C4-2B (cell line): Measurements from ENCODE around the gene MORF4L2.
A peak's percentile ranks its signal among the peaks of the same experiment; 100 is the strongest.

ENCODE experiments used
- H3K27ac ChIP-seq: fragments of 450-650 bp; 2 replicates; pipeline ENCODE4 v1.5.1; 2017
- ZFX ChIP-seq: fragments of 450-650 bp; IDR thresholded peaks from 2 replicates; pipeline ENCODE4 v1.6.1; 2017
- TF ChIP-seq, protein P1 (sequence below): fragments of 450-650 bp; conservative IDR thresholded peaks from 2 replicates; pipeline ENCODE4 v1.5.1; 2017; ENCODE audit warnings: mild to moderate bottlenecking

The MORF4L2 gene

DNA sequence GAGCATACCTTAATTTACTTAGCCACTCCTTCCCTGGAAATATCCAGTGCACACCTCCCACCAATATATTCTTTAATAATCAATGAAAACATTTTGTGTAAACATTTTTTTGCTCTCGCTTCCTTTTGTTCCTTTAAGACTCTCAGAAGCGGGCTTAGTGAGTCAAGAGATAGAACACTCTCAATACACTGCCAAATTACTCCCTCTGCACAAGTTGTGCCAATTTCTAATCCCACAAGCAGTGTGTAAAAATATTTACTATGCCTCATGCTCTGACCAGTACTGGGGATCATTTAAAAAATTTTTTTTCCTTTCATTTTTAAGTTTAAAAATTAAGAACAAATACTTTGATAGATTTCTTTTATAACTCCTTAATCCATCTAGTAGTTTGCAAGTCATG, 5.1 kb downstream of the MORF4L2 start:
- TF ChIP-seq ZFX: no peak
- TF ChIP-seq, protein P1, sequence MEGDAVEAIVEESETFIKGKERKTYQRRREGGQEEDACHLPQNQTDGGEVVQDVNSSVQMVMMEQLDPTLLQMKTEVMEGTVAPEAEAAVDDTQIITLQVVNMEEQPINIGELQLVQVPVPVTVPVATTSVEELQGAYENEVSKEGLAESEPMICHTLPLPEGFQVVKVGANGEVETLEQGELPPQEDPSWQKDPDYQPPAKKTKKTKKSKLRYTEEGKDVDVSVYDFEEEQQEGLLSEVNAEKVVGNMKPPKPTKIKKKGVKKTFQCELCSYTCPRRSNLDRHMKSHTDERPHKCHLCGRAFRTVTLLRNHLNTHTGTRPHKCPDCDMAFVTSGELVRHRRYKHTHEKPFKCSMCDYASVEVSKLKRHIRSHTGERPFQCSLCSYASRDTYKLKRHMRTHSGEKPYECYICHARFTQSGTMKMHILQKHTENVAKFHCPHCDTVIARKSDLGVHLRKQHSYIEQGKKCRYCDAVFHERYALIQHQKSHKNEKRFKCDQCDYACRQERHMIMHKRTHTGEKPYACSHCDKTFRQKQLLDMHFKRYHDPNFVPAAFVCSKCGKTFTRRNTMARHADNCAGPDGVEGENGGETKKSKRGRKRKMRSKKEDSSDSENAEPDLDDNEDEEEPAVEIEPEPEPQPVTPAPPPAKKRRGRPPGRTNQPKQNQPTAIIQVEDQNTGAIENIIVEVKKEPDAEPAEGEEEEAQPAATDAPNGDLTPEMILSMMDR: no peak
- no peak overlapping the region for H3K27ac ChIP-seq

DNA sequence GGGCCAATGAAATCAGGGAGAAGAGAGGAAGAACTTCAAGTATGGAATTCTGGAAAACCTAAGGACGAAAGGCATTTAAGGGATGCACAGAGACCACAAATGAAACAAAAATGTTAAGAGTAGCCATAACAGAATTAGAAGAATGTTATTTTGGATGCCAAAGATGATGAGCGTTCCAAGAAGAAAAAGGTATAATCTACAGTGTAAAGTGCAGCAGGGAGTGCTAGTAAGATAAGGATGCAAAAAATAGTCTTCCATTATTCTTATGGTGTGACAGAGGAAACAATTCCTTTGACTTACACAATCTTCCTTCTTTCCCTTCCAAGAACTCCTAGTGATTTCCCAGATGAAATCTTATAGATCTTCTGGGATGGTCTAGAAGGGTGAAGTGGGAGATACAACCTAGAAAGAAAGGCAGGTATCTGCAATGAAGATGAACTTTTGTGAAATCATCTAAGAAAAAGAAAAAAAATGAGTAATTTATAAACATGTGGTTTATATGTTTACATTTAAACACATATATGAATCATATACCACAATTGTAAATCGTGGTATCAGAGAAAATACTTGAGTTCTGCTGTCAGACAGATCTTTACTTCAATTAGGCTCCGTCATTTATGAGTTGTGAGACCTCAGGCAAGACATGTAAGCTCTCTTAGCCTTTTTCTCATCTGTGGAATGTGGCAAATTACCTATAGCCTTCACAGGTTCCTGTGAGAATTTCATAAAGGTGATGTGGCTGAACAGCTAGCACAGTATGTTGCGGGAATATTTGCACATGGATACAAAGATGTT, 8.1 kb downstream of the MORF4L2 start:
- no peak overlapping the region for H3K27ac ChIP-seq
- TF ChIP-seq ZFX: no peak
- TF ChIP-seq, protein P1: no peak

- no peak for TF ChIP-seq ZFX
- TF ChIP-seq, protein P1: no peak
- H3K27ac ChIP-seq: no peak overlapping the region
These were observed 11.7 kb downstream of the MORF4L2 start for GRCh38 chrX:103674531-103675454.

- no peak for TF ChIP-seq ZFX
- TF ChIP-seq, protein P1: no peak
- H3K27ac ChIP-seq: no peak overlapping the region
These were observed 16.8 kb downstream of the MORF4L2 start for GRCh38 chrX:103669745-103670144.

- TF ChIP-seq, protein P1: no peak
- TF ChIP-seq ZFX: no peak
- H3K27ac ChIP-seq: no peak overlapping the region
These were observed 20.0 kb downstream of the MORF4L2 start for GRCh38 chrX:103666202-103667107.

- H3K27ac ChIP-seq: no peak overlapping the region
These were observed 22.3 kb downstream of the MORF4L2 start for GRCh38 chrX:103663981-103664762.

GRCh38 chrX:103659460-103659859, 27.0 kb downstream of the MORF4L2 start:
- peak overlapping the region; percentile 78; the same call in 1 of the 2 replicates for H3K27ac ChIP-seq

More at GRCh38 chrX:103663981-103664762, 22.3 kb downstream of the MORF4L2 start:
- TF ChIP-seq, protein P1: no peak
